H9 (cell line): Measurements from ENCODE around the gene TNNI3. TPM values are rescaled to one million over a fixed set of nuclear protein-coding genes. Genes with fewer than 3 reads are reported as not detected.

Experiments used
- DNase-seq: peaks from one replicate; pipeline ENCODE4 v3.0.0-alpha.2; 2017
- H2AFZ ChIP-seq: one replicate; pipeline ENCODE4 v1.6.1; 2013; ENCODE audit warnings: mild to moderate bottlenecking, low read length, control low read depth, moderate library complexity
- H2AK5ac ChIP-seq: 2 replicates; pipeline ENCODE4 v1.6.1; 2013; ENCODE audit warnings: low read length, control low read depth, mixed read lengths; ENCODE audit not compliant: insufficient read length
- H2BK120ac ChIP-seq: one replicate; pipeline ENCODE4 v1.6.1; 2013; ENCODE audit warnings: low read depth, mild to moderate bottlenecking, low read length, control low read depth, inconsistent platforms; ENCODE audit not compliant: poor library complexity, severe bottlenecking
- H2BK12ac ChIP-seq: 2 replicates; pipeline ENCODE4 v1.6.1; 2013; ENCODE audit warnings: low read length, control low read depth, mixed read lengths, low read depth; ENCODE audit not compliant: insufficient read length
- H2BK15ac ChIP-seq: 2 replicates; pipeline ENCODE4 v1.6.1; 2013; ENCODE audit warnings: low read depth, low read length, control low read depth
- H2BK20ac ChIP-seq: one replicate; pipeline ENCODE4 v1.6.1; 2013; ENCODE audit warnings: low read depth, mild to moderate bottlenecking, low read length, control low read depth, inconsistent platforms; ENCODE audit not compliant: poor library complexity, severe bottlenecking
- H2BK5ac ChIP-seq: 2 replicates; pipeline ENCODE4 v1.6.1; 2013; ENCODE audit warnings: low read length, control low read depth, mixed read lengths; ENCODE audit not compliant: insufficient read length
- H3K14ac ChIP-seq: 2 replicates; pipeline ENCODE4 v1.6.1; 2013; ENCODE audit warnings: low read length, control low read depth; ENCODE audit not compliant: insufficient read depth
- H3K18ac ChIP-seq: 2 replicates; pipeline ENCODE4 v1.6.1; 2013; ENCODE audit warnings: low read depth, mild to moderate bottlenecking, mixed read lengths, low read length, control low read depth; ENCODE audit not compliant: insufficient read length
- H3K23ac ChIP-seq: 2 replicates; pipeline ENCODE4 v1.6.1; 2013; ENCODE audit warnings: low read length, control low read depth, mixed read lengths, low read depth; ENCODE audit not compliant: insufficient read length
- H3K23me2 ChIP-seq: 2 replicates; pipeline ENCODE4 v1.6.1; 2013; ENCODE audit warnings: low read depth, mild to moderate bottlenecking, mixed read lengths, low read length, control low read depth; ENCODE audit not compliant: insufficient read length, poor library complexity, severe bottlenecking
- H3K27ac ChIP-seq: 2 replicates; pipeline ENCODE4 v1.5.1; 2013; ENCODE audit warnings: low read length, control low read depth, mixed read lengths, low read depth; ENCODE audit not compliant: insufficient read length
- H3K27me3 ChIP-seq: 2 replicates; pipeline ENCODE4 v1.6.1; 2013; ENCODE audit warnings: low read length, control low read depth, inconsistent platforms; ENCODE audit not compliant: insufficient read depth
- H3K4ac ChIP-seq: 2 replicates; pipeline ENCODE4 v1.6.1; 2013; ENCODE audit warnings: low read depth, mild to moderate bottlenecking, control low read depth, inconsistent platforms, low read length, moderate library complexity
- H3K4me1 ChIP-seq: 2 replicates; pipeline ENCODE4 v1.6.1; 2013; ENCODE audit warnings: low read length, control low read depth, inconsistent platforms; ENCODE audit not compliant: insufficient read depth
- H3K4me2 ChIP-seq: 2 replicates; pipeline ENCODE4 v1.6.1; 2013; ENCODE audit warnings: low read length, control low read depth, mixed read lengths; ENCODE audit not compliant: insufficient read length, insufficient read depth
- H3K56ac ChIP-seq: 2 replicates; pipeline ENCODE4 v1.6.1; 2013; ENCODE audit warnings: low read depth, mild to moderate bottlenecking, mixed read lengths, low read length, control low read depth; ENCODE audit not compliant: insufficient read length
- H3K79me1 ChIP-seq: 2 replicates; pipeline ENCODE4 v1.6.1; 2013; ENCODE audit warnings: low read depth, mild to moderate bottlenecking, moderate library complexity, low read length, control low read depth, inconsistent platforms; ENCODE audit not compliant: insufficient read depth, poor library complexity, severe bottlenecking
- H3K79me2 ChIP-seq: 2 replicates; pipeline ENCODE4 v1.6.1; 2013; ENCODE audit warnings: low read length, control low read depth, inconsistent platforms; ENCODE audit not compliant: insufficient read depth
- H3K9ac ChIP-seq: 2 replicates; pipeline ENCODE4 v1.6.1; 2013; ENCODE audit warnings: low read length, control low read depth, mixed read lengths; ENCODE audit not compliant: insufficient read length; ENCODE audit errors: extremely low read depth
- H3K9me3 ChIP-seq: one replicate; pipeline ENCODE4 v1.6.1; 2013; ENCODE audit warnings: low read depth, low read length, inconsistent platforms; ENCODE audit not compliant: control insufficient read depth
- H3T11ph ChIP-seq: one replicate; pipeline ENCODE4 v1.6.1; 2013; ENCODE audit warnings: mild to moderate bottlenecking, low read length, control low read depth, inconsistent platforms
- H4K20me1 ChIP-seq: one replicate; pipeline ENCODE4 v1.6.1; 2013; ENCODE audit not compliant: control insufficient read depth, insufficient read length, insufficient read depth
- H4K5ac ChIP-seq: 2 replicates; pipeline ENCODE4 v1.6.1; 2013; ENCODE audit warnings: low read depth, mild to moderate bottlenecking, mixed read lengths, low read length, control low read depth; ENCODE audit not compliant: insufficient read length
- H4K8ac ChIP-seq: replicated peaks from 2 replicates; pipeline ENCODE4 v1.6.1; 2013; ENCODE audit warnings: low read length, control low read depth, mixed read lengths, low read depth; ENCODE audit not compliant: insufficient read length
- H4K91ac ChIP-seq: 2 replicates; pipeline ENCODE4 v1.6.1; 2013; ENCODE audit warnings: low read depth, mild to moderate bottlenecking, moderate library complexity, mixed read lengths, low read length, control low read depth; ENCODE audit not compliant: insufficient read length
- H3K27ac Mint-ChIP-seq, 3 experiments: 2 replicates in 2 of 3; 3 replicates in 1 of 3; pipeline ENCODE4 v1.8.0; 2020 to 2021; ENCODE audit warnings: mixed read lengths in 3 of 3, mild to moderate bottlenecking in 1 of 3, moderate library complexity in 1 of 3
- H3K27me3 Mint-ChIP-seq: 2 replicates; pipeline ENCODE4 v1.8.0; 2021; ENCODE audit warnings: low read depth, mild to moderate bottlenecking, moderate library complexity, mixed read lengths
- H3K36me3 Mint-ChIP-seq, 3 experiments: 2 replicates in 2 of 3; 3 replicates in 1 of 3; pipeline ENCODE4 v1.8.0; 2020 to 2021; ENCODE audit warnings: low read depth in 3 of 3, mixed read lengths in 3 of 3; ENCODE audit not compliant: insufficient read depth in 1 of 3
- H3K4me1 Mint-ChIP-seq, 2 experiments: 2 replicates each; pipeline ENCODE4 v1.8.0; 2020; ENCODE audit warnings: mixed read lengths in 2 of 2
- H3K4me3 Mint-ChIP-seq, 2 experiments: 2 replicates in 1 of 2; 3 replicates in 1 of 2; pipeline ENCODE4 v1.8.0; 2020 to 2021; ENCODE audit warnings: mild to moderate bottlenecking in 2 of 2, mixed read lengths in 2 of 2, moderate library complexity in 1 of 2
- H3K9me3 Mint-ChIP-seq, 2 experiments: 2 replicates in 1 of 2; 3 replicates in 1 of 2; pipeline ENCODE4 v1.8.0; 2020; ENCODE audit warnings: mild to moderate bottlenecking in 2 of 2, mixed read lengths in 2 of 2, moderate library complexity in 1 of 2
- CTCF ChIP-seq: fragments of 200-600 bp; sonication (generic); conservative IDR thresholded peaks from 3 replicates; pipeline ENCODE4 v1.8.0; 2021; ENCODE audit warnings: antibody characterized with exemption, mild to moderate bottlenecking
- WGBS: extraction: QIAGEN DNeasy Blood & Tissue Kit; methylation state at CpG from one replicate; pipeline ENCODE4 v1.1.7; 2013; ENCODE audit warnings: missing lambda C conversion rate, low lambda C conversion rate, mixed read lengths; ENCODE audit not compliant: insufficient read length; ENCODE audit errors: extremely low coverage; 5-methylcytosine and 5-hydroxymethylcytosine counted together
- total RNA-seq: library from RNA; stranded (reverse); gene quantifications from 2 replicates; pipeline ENCODE4 v1.2.1, GENCODE V29; 2021

Gene TNNI3
- total RNA-seq, 1 experiment from 2014 or later, result 36.9 TPM

DNA sequence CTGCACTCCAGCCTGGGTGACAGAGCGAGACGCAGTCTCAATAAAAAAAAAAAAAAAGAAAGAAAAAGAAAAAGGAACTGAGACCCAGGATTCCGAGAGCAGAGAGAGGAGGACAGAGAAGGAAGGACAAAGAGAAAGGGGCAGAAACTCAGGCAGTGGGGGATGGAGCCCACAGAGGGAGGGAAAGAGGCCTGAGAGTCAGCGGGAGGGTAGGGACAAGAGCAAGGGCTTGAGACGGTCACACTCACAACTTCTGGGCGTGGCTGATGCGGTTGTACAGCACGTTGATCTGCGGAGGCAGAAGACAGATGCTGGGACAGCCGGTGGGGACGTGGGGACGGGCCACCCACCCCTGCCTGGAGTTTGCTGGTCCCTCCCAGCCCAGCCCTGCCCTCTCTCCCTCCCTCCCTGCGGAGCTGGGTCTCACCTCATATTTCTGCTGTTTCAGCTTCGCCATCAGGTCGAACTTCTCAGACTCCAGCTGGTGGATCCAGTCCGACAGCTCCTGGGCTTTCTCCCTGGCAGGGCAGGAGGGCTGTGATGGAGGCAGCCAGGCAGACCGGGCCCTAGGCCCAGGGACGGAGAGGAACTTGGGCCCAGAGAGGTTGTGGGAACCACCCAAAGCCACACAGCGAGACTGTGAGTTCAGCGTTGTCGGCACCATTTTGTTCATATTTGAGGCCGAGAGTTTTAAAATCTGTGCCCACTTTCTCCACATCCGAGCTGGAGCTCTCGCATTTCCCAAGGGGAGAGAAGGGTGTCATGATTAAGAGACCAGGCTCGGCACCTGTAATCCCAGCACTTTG, 23.7 kb downstream of the TNNI3 start:
- Histone ChIP-seq H3K27ac (no peak overlapping the region), H3K4me2 (no peak overlapping the region), H3K4ac (no peak overlapping the region), H4K20me1 (no peaks in the 10 kb centered on the region), H4K91ac (no peak overlapping the region), H2AK5ac (no peak overlapping the region), H3K79me2 (no peaks in the 10 kb centered on the region), H2BK12ac (no peak overlapping the region), H3K79me1 (no peaks in the 10 kb centered on the region), H3K9ac (no peak overlapping the region), H3K14ac (no peak overlapping the region; the same call in 1 of the 2 replicates), H2BK5ac (no peak overlapping the region), H3K27me3 (no peaks in the 10 kb centered on the region), H2BK15ac (no peak overlapping the region), H3K4me1 (no peaks in the 10 kb centered on the region), H3K56ac (no peak overlapping the region), H2BK120ac (no peak overlapping the region), H2BK20ac (no peak overlapping the region), H2AFZ (no peak overlapping the region), H3K9me3 (no peaks in the 10 kb centered on the region), H3K23me2 (no peaks in the 10 kb centered on the region), H3K18ac (no peak overlapping the region), H4K8ac (no peak overlapping the region), H3K23ac (no peak overlapping the region), H3T11ph (no peak overlapping the region), H4K5ac (no peak overlapping the region)
- no peak overlapping the region; a peak in 1 of 5 replicates for H3K4me3 Mint-ChIP-seq
- H3K9me3 Mint-ChIP-seq, result no peaks in the 10 kb centered on the region
- no peaks in the 10 kb centered on the region for H3K27me3 Mint-ChIP-seq
- DNase-seq, result no peak
- no CpG with 5 or more reads among the region's 25 CpGs for WGBS
- peaks cover 10 to 51% (median 27%) of the 10 kb centered on the region in 3 experiments for H3K36me3 Mint-ChIP-seq
- H3K4me1 Mint-ChIP-seq, result peaks cover 16 to 35% of the 10 kb centered on the region in 2 experiments
- TF ChIP-seq CTCF, result no peak
- peak overlapping the region in 1 of 3 experiments; percentile 55; a peak in 1 of 7 replicates for H3K27ac Mint-ChIP-seq
